Endodermal cell (in vitro differentiated cells): ENCODE measurements around the gene TSHZ2. TPM values are rescaled to one million over a fixed set of nuclear protein-coding genes. Genes with fewer than 3 reads are reported as not detected.

ENCODE experiments used
- DNase-seq: peaks from one replicate; pipeline ENCODE4 v3.0.0-alpha.2; 2017
- H3K27ac ChIP-seq: 2 replicates; pipeline ENCODE4 v1.5.1; 2013; ENCODE audit warnings: mild to moderate bottlenecking, low read depth, low read length, moderate library complexity
- H3K27me3 ChIP-seq: 2 replicates; pipeline ENCODE4 v1.6.1; 2013; ENCODE audit warnings: mild to moderate bottlenecking, low read length, moderate library complexity; ENCODE audit not compliant: insufficient read depth, control insufficient read depth, poor library complexity, severe bottlenecking
- H3K36me3 ChIP-seq: 2 replicates; pipeline ENCODE4 v1.7.0; 2013; ENCODE audit warnings: mild to moderate bottlenecking, low read length, moderate library complexity; ENCODE audit not compliant: control insufficient read depth, insufficient read depth
- H3K4me1 ChIP-seq: one replicate; pipeline ENCODE4 v1.7.0; 2013; ENCODE audit warnings: low read length; ENCODE audit not compliant: control insufficient read depth, insufficient read depth
- H3K4me3 ChIP-seq: 2 replicates; pipeline ENCODE4 v1.5.1; 2013; ENCODE audit warnings: mild to moderate bottlenecking, low read length, moderate library complexity
- H3K9ac ChIP-seq: 2 replicates; pipeline ENCODE4 v1.6.1; 2013; ENCODE audit warnings: mild to moderate bottlenecking, low read length, moderate library complexity; ENCODE audit not compliant: poor library complexity, severe bottlenecking; ENCODE audit errors: extremely low read depth
- H3K9me3 ChIP-seq: 2 replicates; pipeline ENCODE4 v1.6.1; 2013; ENCODE audit warnings: mild to moderate bottlenecking, low read length, moderate library complexity; ENCODE audit not compliant: control insufficient read depth
- H3K27ac Mint-ChIP-seq: 2 replicates; pipeline ENCODE4 v1.8.0; 2020; ENCODE audit warnings: mixed read lengths
- H3K27me3 Mint-ChIP-seq: 2 replicates; pipeline ENCODE4 v1.8.0; 2021; ENCODE audit warnings: mild to moderate bottlenecking, mixed read lengths; ENCODE audit not compliant: insufficient read depth
- H3K36me3 Mint-ChIP-seq: 2 replicates; pipeline ENCODE4 v1.8.0; 2020; ENCODE audit warnings: low read depth, mixed read lengths
- H3K4me1 Mint-ChIP-seq: 2 replicates; pipeline ENCODE4 v1.8.0; 2020; ENCODE audit warnings: mixed read lengths
- H3K4me3 Mint-ChIP-seq: 2 replicates; pipeline ENCODE4 v1.8.0; 2020; ENCODE audit warnings: mild to moderate bottlenecking, moderate library complexity, mixed read lengths
- H3K9me3 Mint-ChIP-seq: 2 replicates; pipeline ENCODE4 v1.8.0; 2020; ENCODE audit warnings: mild to moderate bottlenecking, mixed read lengths
- CTCF ChIP-seq: fragments of 200-600 bp; sonication (generic); conservative IDR thresholded peaks from 2 replicates; pipeline ENCODE4 v1.5.0; 2021; ENCODE audit warnings: antibody characterized with exemption, mild to moderate bottlenecking
- WGBS, 2 experiments: methylation state at CpG; one replicate each; pipeline versions ENCODE4 v1.1.5 to v1.1.7; 2013; ENCODE audit warnings: missing lambda C conversion rate in 2 of 2, mixed read lengths in 1 of 2; ENCODE audit not compliant: insufficient coverage in 1 of 2, insufficient read length in 1 of 2; 5-methylcytosine and 5-hydroxymethylcytosine counted together
- total RNA-seq, 2 donors: library from RNA; stranded (reverse); fragmentation: NEBNext Ultra II Directional in 1 of 2; extraction: Animal tissue kit (Norgen Biotek cat#: 25700) in 1 of 2; gene quantifications; 2 replicates in 1 of 2; 3 replicates in 1 of 2; pipeline ENCODE4 v1.2.1, GENCODE V29; 2021

TSHZ2 gene
- total RNA-seq, 2 donors from 2014 or later, result 0.07 to 0.31 TPM

- no peak for TF ChIP-seq CTCF
- peaks cover 3% of the 10 kb centered on the region for H3K4me1 ChIP-seq
Observed at GRCh38 chr20:53080687-53080962, 108.5 kb downstream of the TSHZ2 start.

GRCh38 chr20:53080969-53081871 lies 109.1 kb downstream of the TSHZ2 start:
- peaks cover 3% of the 10 kb centered on the region for H3K4me1 ChIP-seq

More at GRCh38 chr20:53080687-53080962, 108.5 kb downstream of the TSHZ2 start:
- H3K4me3 Mint-ChIP-seq, result no peak overlapping the region
- no peaks in the 10 kb centered on the region for H3K36me3 Mint-ChIP-seq
- peaks cover 10% of the 10 kb centered on the region for H3K4me1 Mint-ChIP-seq
- no peak overlapping the region for H3K9ac ChIP-seq
- WGBS, 2 experiments, result 88 to 95% methylated on average over 5 to 9 of the region's 9 CpGs
- no peaks in the 10 kb centered on the region for H3K9me3 ChIP-seq
- H3K27me3 ChIP-seq, result no peaks in the 10 kb centered on the region
- no peak overlapping the region for H3K27ac ChIP-seq
- H3K4me3 ChIP-seq, result no peak overlapping the region
- no peaks in the 10 kb centered on the region for H3K27me3 Mint-ChIP-seq
- H3K36me3 ChIP-seq, result no peaks in the 10 kb centered on the region
- no peak overlapping the region for H3K27ac Mint-ChIP-seq
- DNase-seq, result no peak
- H3K9me3 Mint-ChIP-seq, result no peaks in the 10 kb centered on the region

More at GRCh38 chr20:53080969-53081871, 109.1 kb downstream of the TSHZ2 start:
- Histone ChIP-seq H3K9ac (no peak overlapping the region), H3K36me3 (no peaks in the 10 kb centered on the region), H3K9me3 (no peaks in the 10 kb centered on the region), H3K27me3 (no peaks in the 10 kb centered on the region), H3K27ac (no peak overlapping the region), H3K4me3 (no peak overlapping the region)
- Mint-ChIP-seq H3K4me1 (peaks cover 10% of the 10 kb centered on the region), H3K36me3 (no peaks in the 10 kb centered on the region), H3K27ac (no peak overlapping the region), H3K9me3 (no peaks in the 10 kb centered on the region), H3K27me3 (no peaks in the 10 kb centered on the region), H3K4me3 (no peak overlapping the region)
- no peak for TF ChIP-seq CTCF
- 90 to 96% methylated on average over 2 to 8 of the region's 10 CpGs for WGBS, 2 experiments
- DNase-seq, result no peak
